GM10266 (cell line): Measurements from ENCODE around the gene CD36.
A peak's percentile ranks its signal among the peaks of the same experiment; 100 is the strongest.

Source experiments
- DNase-seq: peaks from one replicate; pipeline ENCODE4 v3.0.0; 2012; ENCODE audit errors: extremely low spot score
- CTCF ChIP-seq: IDR thresholded peaks from 2 replicates; pipeline ENCODE4 v1.5.1; 2012; ENCODE audit warnings: mild to moderate bottlenecking, low read depth; ENCODE audit not compliant: control insufficient read depth, insufficient read depth; ENCODE audit errors: missing control alignments

CD36 gene

GRCh38 chr7:80677629-80678028 is 39.2 kb downstream of the CD36 start:
- TF ChIP-seq CTCF, result no peak
- DNase-seq, result no peak

DNA sequence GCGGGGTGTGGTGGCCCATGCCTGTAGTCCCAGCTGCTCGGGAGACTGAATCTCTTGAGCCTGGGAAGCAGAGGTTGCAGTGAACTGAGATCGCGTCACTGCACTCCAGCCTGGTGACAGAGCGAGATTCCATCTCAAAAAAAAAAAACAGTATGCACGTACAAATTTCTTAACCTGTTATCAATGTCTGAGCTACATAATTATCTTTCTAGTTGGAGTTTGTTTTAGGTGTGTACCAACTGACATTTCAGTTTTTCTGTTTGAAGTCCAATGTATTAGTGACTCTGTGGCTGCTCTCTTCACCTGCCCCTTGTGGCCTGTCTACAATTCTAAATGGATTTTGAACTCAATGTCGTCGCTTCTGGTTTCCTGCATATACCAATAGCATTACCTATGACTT is 40.3 kb downstream of the CD36 start:
- no peak for DNase-seq
- TF ChIP-seq CTCF, result no peak

DNA sequence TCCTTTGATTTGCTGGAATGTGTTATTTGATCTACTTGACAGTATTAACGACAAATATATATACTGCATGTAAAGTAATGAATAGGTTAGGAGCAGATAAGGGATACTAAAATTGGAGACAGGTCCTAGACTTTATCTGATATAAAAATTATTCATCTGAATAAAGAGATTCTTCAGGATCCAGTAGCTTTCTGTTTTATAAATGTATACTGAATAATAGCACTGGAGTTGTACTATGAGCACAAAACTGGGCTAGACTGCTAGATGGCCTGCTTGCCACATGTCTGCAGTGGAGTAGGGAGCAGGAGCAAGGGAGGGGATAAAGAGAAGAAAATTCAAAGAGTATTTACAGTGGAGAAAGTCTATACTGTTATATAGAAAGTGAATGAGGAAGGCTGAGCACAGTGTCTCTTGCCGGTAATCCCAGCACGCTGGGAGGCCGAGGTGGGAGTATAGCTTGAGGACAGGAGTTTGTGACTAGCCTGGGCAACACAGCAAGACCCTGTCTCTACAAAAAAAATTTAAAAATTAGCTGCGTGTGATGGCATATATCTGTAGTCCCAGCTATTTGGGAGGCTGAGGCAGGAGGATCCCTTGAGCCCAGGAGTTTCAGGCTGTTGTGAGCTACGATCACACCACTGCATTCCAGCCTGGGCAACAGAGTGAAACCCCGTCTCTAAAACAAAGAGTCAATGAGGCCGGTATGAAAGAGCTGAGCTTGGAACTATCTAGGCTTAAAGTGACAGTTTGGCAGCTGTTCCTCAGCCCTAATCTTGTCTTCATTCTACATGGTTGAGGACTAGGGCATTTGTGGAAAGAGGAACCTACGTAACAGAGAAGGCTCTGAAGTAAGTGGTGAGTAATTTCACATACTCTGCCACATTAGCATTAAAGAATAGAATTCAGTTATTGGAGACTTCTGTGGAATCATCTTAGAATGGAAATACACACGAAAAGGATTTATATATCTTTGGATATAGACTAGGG is 41.8 kb downstream of the CD36 start:
- DNase-seq, result no peak
- TF ChIP-seq CTCF, result no peak

DNA sequence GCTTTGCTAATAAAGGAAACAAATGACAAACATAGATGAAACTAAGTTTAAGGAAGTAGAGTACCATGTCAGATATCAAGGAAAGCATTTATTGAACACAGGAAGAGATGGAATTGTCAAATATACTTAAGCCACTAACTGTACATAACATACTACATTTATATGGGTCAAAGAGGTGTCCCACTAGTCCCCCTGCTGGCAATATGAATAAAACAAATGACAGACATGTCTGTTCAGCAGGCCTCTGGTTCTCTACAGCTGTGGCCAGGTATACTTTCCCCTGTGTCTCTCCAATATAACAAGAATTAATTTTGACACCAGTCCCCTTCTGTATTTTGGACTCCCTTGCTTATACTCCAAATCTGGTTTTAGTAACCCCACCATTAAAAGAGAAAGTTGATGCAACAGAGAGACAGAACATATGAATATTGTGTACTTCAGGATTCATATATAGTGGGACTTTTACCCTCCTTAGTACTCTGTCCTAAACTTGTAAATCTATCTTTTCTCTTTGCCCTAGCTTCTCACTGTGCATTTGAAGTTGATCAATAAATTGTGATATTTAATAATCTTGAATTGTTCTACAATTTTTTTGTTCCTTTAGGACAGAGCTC is 42.9 kb downstream of the CD36 start:
- peak; percentile 13 for DNase-seq
- TF ChIP-seq CTCF, result peak; percentile 8

- TF ChIP-seq CTCF, result no peak
- no peak for DNase-seq
Measured at GRCh38 chr7:80682744-80683143, 44.3 kb downstream of the CD36 start.

- DNase-seq, result no peak
- TF ChIP-seq CTCF, result no peak
Measured at GRCh38 chr7:80686576-80686975, 48.1 kb downstream of the CD36 start.
